ENCODE results near the gene TRAM2. TPM values are rescaled to one million over a fixed set of nuclear protein-coding genes. Genes with fewer than 3 reads are reported as not detected.
A peak's percentile ranks its signal among the peaks of the same experiment; 100 is the strongest.

The TRAM2 gene
- total RNA-seq, 1 donor from 2014 or later = 10.3 TPM

DNA sequence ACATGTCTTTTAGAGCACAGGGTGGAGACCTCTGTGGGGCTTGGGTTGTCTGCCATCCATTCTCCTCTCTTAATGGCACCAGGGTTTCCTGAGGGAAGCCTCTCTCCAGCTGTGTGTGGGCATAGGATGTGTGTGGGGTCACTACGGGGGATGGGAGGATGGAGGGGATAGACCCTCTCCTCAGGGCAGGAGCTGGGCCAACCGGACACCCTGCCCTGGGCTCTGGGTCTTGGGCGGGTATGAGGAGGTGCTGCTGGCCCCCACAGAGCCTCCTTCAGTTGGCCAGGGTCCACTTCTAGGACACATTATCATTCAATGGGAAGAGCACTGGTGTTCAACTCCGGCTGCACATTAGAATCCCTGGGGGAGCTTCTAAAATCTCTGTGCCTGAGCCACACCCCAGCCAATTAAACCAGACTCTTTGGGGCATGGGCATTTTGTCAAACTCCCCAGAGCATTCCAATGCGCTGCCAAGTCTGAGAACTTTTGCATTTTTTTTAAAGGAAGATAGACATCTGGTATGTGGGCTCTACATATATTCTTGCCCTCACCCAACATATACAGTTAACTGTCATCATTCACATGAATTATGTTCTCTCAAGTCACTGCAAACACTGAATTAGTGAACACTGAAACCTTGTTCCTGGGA, 38.5 kb downstream of the TRAM2 start:
- intact Hi-C loops (cut with DNase I) = no loop called here
- no peak for DNase-seq (ENCODE audit: low spot score)

GRCh38 chr6:52537001-52537753, 39.7 kb downstream of the TRAM2 start:
- intact Hi-C loops (cut with DNase I) = no loop called here
- no peak for DNase-seq (ENCODE audit: low spot score)

DNA sequence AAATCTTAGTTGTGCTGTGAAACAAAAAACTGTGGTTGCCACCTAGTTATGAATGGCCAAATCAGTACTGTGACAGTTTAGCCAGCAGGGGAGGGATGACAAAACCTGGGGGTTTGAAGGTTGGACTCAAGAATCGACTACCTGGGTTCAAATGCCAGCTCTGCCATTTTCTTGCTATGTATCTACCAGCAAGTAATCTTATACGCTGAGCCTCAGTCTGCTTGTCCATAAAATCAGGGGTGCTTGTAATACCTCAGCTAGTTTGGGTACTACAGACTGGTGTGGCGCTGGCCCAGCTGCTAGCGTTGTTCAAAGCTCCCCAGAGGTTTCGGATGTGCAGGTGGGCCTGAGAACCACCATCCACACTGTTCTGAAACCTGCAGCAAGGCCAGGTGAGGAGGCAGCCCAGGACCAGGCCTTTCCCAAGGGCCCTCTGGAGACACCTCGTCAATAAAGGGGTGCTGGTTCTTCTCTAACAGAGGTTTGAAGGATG, 40.4 kb downstream of the TRAM2 start:
- DNase-seq (ENCODE audit: low spot score) = no peak
- intact Hi-C loops (cut with DNase I) = no loop called here

DNA sequence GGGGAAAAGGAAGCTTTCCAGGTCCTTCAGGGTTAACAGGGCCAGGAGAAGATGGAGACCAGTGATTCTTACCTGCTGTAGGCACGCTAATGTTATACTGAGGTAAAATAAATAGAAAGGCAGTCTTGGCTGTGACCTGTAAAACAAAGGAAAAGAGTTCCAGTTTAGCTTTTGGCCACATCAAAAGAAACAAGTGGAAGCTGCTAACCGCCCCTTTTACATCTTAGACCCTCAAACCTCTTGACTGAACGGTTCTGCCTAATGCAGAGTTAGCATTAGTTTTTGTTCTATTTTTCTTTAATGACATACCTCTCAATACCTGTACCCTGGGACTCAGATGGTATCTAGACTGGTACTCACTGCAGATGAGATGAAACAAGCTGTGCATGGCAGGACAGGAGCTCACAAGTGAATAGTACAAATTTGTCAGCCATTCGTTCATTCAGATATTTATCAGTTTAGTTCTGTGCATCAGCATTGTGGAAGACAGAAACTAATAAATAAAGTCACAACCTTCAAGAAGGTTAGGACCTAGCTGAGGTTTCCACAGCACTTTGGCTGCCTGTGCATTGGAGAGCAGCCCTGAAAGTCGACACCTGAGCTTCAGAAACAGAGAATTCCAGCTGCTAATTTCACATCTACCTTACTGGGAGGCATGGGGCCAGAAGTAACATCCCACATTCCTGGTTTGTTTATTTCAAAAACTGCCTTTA, 41.0 kb downstream of the TRAM2 start:
- intact Hi-C loops (cut with DNase I) = no loop called here
- DNase-seq (ENCODE audit: low spot score) = no peak

- intact Hi-C loops (cut with DNase I) = no loop called here
- DNase-seq (ENCODE audit: low spot score) = no peak
These were observed 41.9 kb downstream of the TRAM2 start for GRCh38 chr6:52534966-52535390.

- intact Hi-C loops (cut with DNase I) = no loop called here
- no peak for DNase-seq (ENCODE audit: low spot score)
These were observed 42.5 kb downstream of the TRAM2 start for GRCh38 chr6:52534363-52534762.

- peak; percentile 46 for DNase-seq (ENCODE audit: low spot score)
- intact Hi-C loops (cut with DNase I) = no loop called here
These were observed 43.4 kb downstream of the TRAM2 start for GRCh38 chr6:52533491-52533890.

- intact Hi-C loops (cut with DNase I) = no loop called here
- DNase-seq (ENCODE audit: low spot score) = no peak
These were observed 44.4 kb downstream of the TRAM2 start for GRCh38 chr6:52532457-52532856.

DNA sequence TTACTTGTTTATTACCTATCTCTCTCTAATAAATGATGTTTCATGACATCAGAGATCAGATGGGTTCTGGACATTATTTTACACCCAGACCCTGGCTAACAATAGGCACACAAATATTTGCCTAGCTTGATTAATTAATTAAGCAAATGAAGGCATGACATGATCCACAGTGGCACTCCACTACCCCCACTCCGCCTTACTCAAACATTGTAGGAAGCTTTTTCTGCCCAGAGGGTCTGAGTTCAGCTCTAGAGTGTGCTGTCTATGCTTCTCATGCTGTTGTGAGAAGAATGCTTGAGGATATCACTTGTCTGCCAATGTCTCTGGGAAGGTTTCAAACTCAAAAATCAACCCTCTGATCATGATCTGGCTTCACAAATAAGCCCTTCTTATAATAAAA, 45.0 kb downstream of the TRAM2 start:
- intact Hi-C loops (cut with DNase I) = no loop called here
- DNase-seq (ENCODE audit: low spot score) = peak; percentile 35

DNA sequence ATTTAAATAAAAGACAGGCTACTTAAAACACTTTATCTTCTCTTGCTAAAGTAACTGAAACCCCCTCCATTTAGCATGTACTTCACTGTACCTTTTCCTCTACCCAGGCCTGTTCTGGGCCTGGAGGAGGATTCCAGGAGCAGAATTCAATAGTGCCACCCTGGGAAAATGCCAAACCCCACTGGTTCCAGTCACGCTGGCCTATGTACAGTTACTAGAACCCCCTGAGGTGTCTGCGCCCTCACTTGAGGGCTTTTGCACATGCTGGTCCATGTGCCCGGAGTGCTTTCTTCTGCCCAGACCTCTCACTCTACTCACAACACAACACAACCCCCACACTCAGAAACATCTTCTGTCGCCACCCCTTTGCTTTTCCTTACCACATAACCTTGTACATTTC, 45.5 kb downstream of the TRAM2 start:
- intact Hi-C loops (cut with DNase I) = no loop called here
- peak; percentile 38 for DNase-seq (ENCODE audit: low spot score)

- DNase-seq (ENCODE audit: low spot score) = peak; percentile 47
- intact Hi-C loops (cut with DNase I) = no loop called here
These were observed 46.5 kb downstream of the TRAM2 start for GRCh38 chr6:52530351-52530750.

DNA sequence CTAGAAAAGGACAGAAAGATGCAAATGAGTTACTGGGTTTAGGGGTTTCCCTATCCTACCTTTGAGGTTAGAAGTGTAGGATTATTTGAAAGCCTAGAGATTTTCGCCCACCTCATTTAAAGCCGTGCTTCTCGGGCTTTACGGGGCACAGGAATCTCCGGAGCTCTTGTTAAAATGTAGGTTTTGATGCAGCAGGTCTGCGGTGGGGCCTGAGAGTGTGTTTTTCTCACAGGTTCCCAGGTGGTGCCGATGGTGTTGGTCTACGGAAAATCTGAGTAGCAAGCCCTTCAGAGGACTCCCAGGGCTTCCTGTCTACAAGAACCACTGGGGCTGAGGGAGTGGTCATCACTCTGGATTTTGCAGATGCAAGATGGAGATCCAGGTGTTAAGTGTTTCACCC, 47.5 kb downstream of the TRAM2 start:
- intact Hi-C loops (cut with DNase I) = no loop called here
- no peak for DNase-seq (ENCODE audit: low spot score)

- intact Hi-C loops (cut with DNase I) = no loop called here
- no peak for DNase-seq (ENCODE audit: low spot score)
These were observed 49.4 kb downstream of the TRAM2 start for GRCh38 chr6:52527436-52527835.

DNA sequence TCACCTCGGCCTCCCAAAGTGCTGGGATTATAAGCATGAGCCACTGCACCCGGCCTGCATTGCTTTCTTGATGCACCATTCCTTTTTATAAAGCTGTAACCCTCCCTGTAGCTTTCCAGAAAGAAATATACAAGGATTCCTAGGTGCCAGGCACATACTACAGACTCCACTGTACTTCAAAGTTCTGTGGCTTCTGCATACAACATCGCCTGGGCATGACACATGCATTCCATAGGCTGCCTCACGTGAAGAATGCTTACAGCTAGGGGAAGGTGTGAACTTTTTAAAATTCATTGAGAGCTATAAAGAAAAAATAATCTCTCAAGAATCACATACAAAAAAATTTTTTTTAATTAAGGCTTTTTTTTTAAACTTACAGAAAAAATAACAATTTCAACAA, 50.2 kb downstream of the TRAM2 start:
- DNase-seq (ENCODE audit: low spot score) = no peak
- intact Hi-C loops (cut with DNase I) = no loop called here

- intact Hi-C loops (cut with DNase I) = loop anchor here (5.0 kb wide), 1 partner anchor 137 kb away; no protein-coding TSS in a partner anchor
- no peak for DNase-seq (ENCODE audit: low spot score)
These were observed 51.9 kb downstream of the TRAM2 start for GRCh38 chr6:52524918-52525317.

DNA sequence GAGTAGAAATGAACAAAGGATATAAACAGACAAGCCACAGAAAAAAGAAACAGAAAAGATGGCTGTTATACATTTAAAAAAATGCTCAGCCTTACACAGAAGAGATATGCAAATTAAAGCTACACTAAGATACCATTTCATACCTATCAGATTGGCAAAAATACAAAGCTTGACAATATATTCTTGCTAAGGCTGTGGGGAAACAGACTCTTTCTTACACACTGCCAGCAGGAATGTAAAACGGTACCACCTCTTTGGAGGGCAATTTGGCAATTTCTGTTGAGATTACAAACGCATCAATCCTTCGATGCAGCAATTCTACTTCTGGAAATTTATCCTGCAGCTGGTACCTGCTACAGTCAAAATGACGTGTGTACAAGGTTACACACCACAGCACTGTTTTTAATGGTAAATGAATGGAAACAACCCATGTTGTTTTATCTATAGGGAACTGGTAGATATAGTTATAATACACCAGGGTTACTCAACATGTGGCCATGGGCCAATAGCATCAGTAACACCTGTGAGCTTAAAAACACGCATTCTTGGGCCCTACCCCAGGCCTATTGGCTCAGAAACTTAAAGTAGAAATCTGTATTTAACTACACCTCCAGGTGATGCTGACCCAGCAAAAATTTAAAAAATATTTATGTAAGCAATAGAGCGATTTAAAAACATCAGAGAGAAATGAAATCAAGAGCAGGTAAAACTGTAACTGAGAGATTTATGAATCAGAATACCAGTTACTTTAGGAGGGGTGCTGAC, 53.3 kb downstream of the TRAM2 start:
- DNase-seq (ENCODE audit: low spot score) = no peak
- intact Hi-C loops (cut with DNase I) = loop anchor here (5.0 kb wide), 1 partner anchor 139 kb away; no protein-coding TSS in a partner anchor

DNA sequence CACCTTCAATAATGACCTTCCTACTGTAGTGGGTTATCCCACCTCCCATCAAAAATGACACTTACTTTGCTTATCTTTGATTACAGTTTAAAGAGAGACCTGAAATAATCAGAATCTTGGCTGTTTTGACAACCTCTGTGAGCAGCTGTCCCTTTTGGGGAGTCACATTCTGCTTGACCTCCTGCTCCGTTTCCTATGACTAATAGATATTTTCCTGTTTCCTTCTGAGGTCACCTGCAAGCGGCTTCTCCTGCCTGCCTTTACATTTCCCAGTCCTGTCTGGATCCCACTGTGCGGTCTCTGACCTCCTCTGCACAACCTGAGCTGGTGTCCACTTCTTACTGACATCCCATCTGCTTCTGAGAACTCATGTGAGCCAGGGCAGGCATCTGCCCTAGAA, 54.2 kb downstream of the TRAM2 start:
- intact Hi-C loops (cut with DNase I) = loop anchor here (5.0 kb wide), 1 partner anchor 140 kb away; no protein-coding TSS in a partner anchor
- DNase-seq (ENCODE audit: low spot score) = no peak

DNA sequence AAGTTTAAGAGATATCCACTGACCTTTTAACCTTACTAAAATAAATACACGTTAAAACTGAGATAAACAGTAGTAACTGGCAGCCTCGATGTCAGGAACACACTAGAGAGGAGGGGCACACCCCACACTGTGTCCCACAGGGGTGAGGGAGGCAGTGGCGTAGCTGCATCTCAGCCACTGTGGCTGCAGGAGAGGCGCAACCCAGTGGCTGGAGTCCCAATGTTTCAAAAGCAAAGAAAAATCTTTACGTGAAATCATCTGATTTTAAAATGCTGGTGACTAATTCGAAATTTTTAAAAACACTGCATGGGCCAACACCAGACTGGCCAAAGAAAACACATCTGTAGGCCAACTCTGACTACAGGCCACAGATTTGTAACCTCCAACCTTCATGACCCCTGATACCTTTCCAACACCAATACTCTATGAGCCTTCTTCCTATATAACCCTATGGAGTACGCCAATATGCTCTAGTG, 54.7 kb downstream of the TRAM2 start:
- intact Hi-C loops (cut with DNase I) = loop anchor here (5.0 kb wide), 1 partner anchor 140 kb away; no protein-coding TSS in a partner anchor

DNA sequence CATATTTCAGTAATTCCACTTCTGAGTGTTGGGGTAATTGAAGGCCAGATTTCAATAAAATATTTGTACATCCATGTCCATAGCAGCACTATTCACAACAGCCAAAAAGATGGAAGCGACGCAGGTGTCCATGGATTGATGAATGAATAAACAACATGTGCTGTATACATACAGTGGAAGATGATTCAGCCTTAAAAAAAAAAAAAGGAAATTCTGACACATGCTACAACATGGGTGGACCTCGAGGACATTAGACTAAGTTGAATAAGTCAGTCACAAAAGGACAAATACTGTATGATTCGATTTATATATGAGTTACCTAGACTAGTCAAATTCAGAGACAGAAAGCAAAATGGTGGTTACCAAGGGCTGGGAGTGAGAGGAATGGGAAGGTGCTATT, 57.2 kb downstream of the TRAM2 start:
- intact Hi-C loops (cut with DNase I) = loop anchor here (2.0 to 5.0 kb wide), 3 partner anchors 15 to 143 kb away; no protein-coding TSS in a partner anchor
- DNase-seq (ENCODE audit: low spot score) = no peak

More for the DNA sequence above, 54.7 kb downstream of the TRAM2 start:
- peak; percentile 72 for DNase-seq (ENCODE audit: low spot score)
